Muscle layer of duodenum (tissue), 2 donors: ENCODE results near the gene LPP.

Experiments
- H3K27ac ChIP-seq: one replicate; pipeline ENCODE4 v1.7.0; 2013; ENCODE audit warnings: mild to moderate bottlenecking, low read length
- H3K27me3 ChIP-seq: one replicate; pipeline ENCODE4 v1.7.0; 2013; ENCODE audit warnings: low read depth, mild to moderate bottlenecking, control low read depth, low read length
- H3K36me3 ChIP-seq, 2 donors: one replicate each; pipeline ENCODE4 v1.7.0; 2013; ENCODE audit warnings: low read length in 2 of 2, control low read depth in 1 of 2, mild to moderate bottlenecking in 1 of 2; ENCODE audit not compliant: insufficient read depth in 2 of 2, control insufficient read depth in 1 of 2
- H3K4me1 ChIP-seq, 2 donors: one replicate each; pipeline ENCODE4 v1.7.0; 2013; ENCODE audit warnings: low read length in 2 of 2, mild to moderate bottlenecking in 2 of 2, control low read depth in 1 of 2, moderate library complexity in 1 of 2; ENCODE audit not compliant: insufficient read depth in 2 of 2, control insufficient read depth in 1 of 2
- H3K4me3 ChIP-seq, 2 donors: one replicate each; pipeline ENCODE4 v1.7.0; 2013; ENCODE audit warnings: low read length in 2 of 2, low read depth in 1 of 2, mild to moderate bottlenecking in 1 of 2
- H3K9me3 ChIP-seq, 2 donors: one replicate each; pipeline ENCODE4 v1.7.0; 2013; ENCODE audit warnings: low read length in 2 of 2, control low read depth in 1 of 2, mild to moderate bottlenecking in 1 of 2; ENCODE audit not compliant: control insufficient read depth in 1 of 2
- donor health status: healthy.

The LPP gene

GRCh38 chr3:188137051-188137450, 16.9 kb upstream of the LPP start:
- Histone ChIP-seq H3K4me1 (no peaks in the 10 kb centered on the region), H3K9me3 (no peaks in the 10 kb centered on the region), H3K4me3 (no peak overlapping the region), H3K36me3 (no peaks in the 10 kb centered on the region), H3K27me3 (no peaks in the 10 kb centered on the region), H3K27ac (no peak overlapping the region)

GRCh38 chr3:188139466-188139865, 14.5 kb upstream of the LPP start:
- Histone ChIP-seq H3K4me3 (no peak overlapping the region), H3K27ac (no peak overlapping the region), H3K9me3 (no peaks in the 10 kb centered on the region), H3K27me3 (no peaks in the 10 kb centered on the region), H3K36me3 (no peaks in the 10 kb centered on the region), H3K4me1 (no peaks in the 10 kb centered on the region)

- H3K27ac ChIP-seq, result no peak overlapping the region
- no peaks in the 10 kb centered on the region for H3K27me3 ChIP-seq
- no peaks in the 10 kb centered on the region for H3K9me3 ChIP-seq
- no peaks in the 10 kb centered on the region for H3K36me3 ChIP-seq
- no peak overlapping the region for H3K4me3 ChIP-seq
- no peaks in the 10 kb centered on the region for H3K4me1 ChIP-seq
Measured at GRCh38 chr3:188146219-188146618, 7.7 kb upstream of the LPP start.

- Histone ChIP-seq H3K9me3 (no peaks in the 10 kb centered on the region), H3K4me1 (peaks cover 1 to 3% of the 10 kb centered on the region in 2 donors), H3K27me3 (no peaks in the 10 kb centered on the region), H3K27ac (no peak overlapping the region), H3K4me3 (no peak overlapping the region), H3K36me3 (no peaks in the 10 kb centered on the region)
Measured at GRCh38 chr3:188147782-188148181, 6.2 kb upstream of the LPP start.

- no peaks in the 10 kb centered on the region for H3K27me3 ChIP-seq
- H3K9me3 ChIP-seq, result no peaks in the 10 kb centered on the region
- peaks cover 3 to 4% of the 10 kb centered on the region in 2 donors for H3K4me1 ChIP-seq
- no peak overlapping the region for H3K27ac ChIP-seq
- no peak overlapping the region for H3K4me3 ChIP-seq
- no peaks in the 10 kb centered on the region for H3K36me3 ChIP-seq
Measured at GRCh38 chr3:188148318-188148717, 5.6 kb upstream of the LPP start.

- Histone ChIP-seq H3K36me3 (no peaks in the 10 kb centered on the region), H3K4me3 (no peak overlapping the region), H3K27me3 (no peaks in the 10 kb centered on the region), H3K9me3 (no peaks in the 10 kb centered on the region), H3K4me1 (peaks cover 4% of the 10 kb centered on the region in 2 donors), H3K27ac (no peak overlapping the region)
Measured at GRCh38 chr3:188149587-188149986, 4.4 kb upstream of the LPP start.

- Histone ChIP-seq H3K27me3 (no peaks in the 10 kb centered on the region), H3K36me3 (no peaks in the 10 kb centered on the region), H3K9me3 (no peaks in the 10 kb centered on the region), H3K4me1 (peaks cover 5 to 6% of the 10 kb centered on the region in 2 donors), H3K27ac (peak overlapping the region; percentile 69), H3K4me3 (no peak overlapping the region)
Measured at GRCh38 chr3:188150982-188151381, 3.0 kb upstream of the LPP start.

GRCh38 chr3:188151438-188151837, 2.5 kb upstream of the LPP start:
- peaks cover 6 to 8% of the 10 kb centered on the region in 2 donors for H3K4me1 ChIP-seq
- H3K27ac ChIP-seq, result peak overlapping the region; percentile 69
- no peaks in the 10 kb centered on the region for H3K27me3 ChIP-seq
- H3K4me3 ChIP-seq, result no peak overlapping the region
- no peaks in the 10 kb centered on the region for H3K9me3 ChIP-seq
- H3K36me3 ChIP-seq, result no peaks in the 10 kb centered on the region

GRCh38 chr3:188152660-188153436, 1.1 kb upstream of the LPP start:
- Histone ChIP-seq H3K4me1 (peaks cover 11 to 19% of the 10 kb centered on the region in 2 donors), H3K27ac (peak overlapping the region; percentile 98), H3K36me3 (no peaks in the 10 kb centered on the region), H3K4me3 (peak overlapping the region; percentile 82 to 87), H3K27me3 (no peaks in the 10 kb centered on the region), H3K9me3 (no peaks in the 10 kb centered on the region)

GRCh38 chr3:188153437-188154013, 432 bp upstream of the LPP start:
- Histone ChIP-seq H3K36me3 (no peaks in the 10 kb centered on the region), H3K27ac (peak overlapping the region; percentile 98), H3K9me3 (no peaks in the 10 kb centered on the region), H3K4me3 (peak overlapping the region; percentile 82 to 87), H3K4me1 (peaks cover 12 to 22% of the 10 kb centered on the region in 2 donors), H3K27me3 (no peaks in the 10 kb centered on the region)

- no peaks in the 10 kb centered on the region for H3K27me3 ChIP-seq
- peaks cover 22% of the 10 kb centered on the region in 2 donors for H3K4me1 ChIP-seq
Measured at GRCh38 chr3:188154809-188155574, 1.0 kb downstream of the LPP start.

More at GRCh38 chr3:188154809-188155574, 1.0 kb downstream of the LPP start:
- no peaks in the 10 kb centered on the region for H3K9me3 ChIP-seq
- peak overlapping the region; percentile 98 for H3K27ac ChIP-seq
- H3K4me3 ChIP-seq, result peak overlapping the region; percentile 87
- no peaks in the 10 kb centered on the region for H3K36me3 ChIP-seq
